ENCODE data around the gene TPSAB1. TPM values are rescaled to one million over a fixed set of nuclear protein-coding genes. Genes with fewer than 3 reads are reported as not detected.

TPSAB1 gene
- total and polyA plus RNA-seq, 4 donors, result 0.23 to 10.8 (median 1.2) TPM

GRCh38 chr16:1218061-1218929 is 22.2 kb upstream of the TPSAB1 start:
- no peaks in the 10 kb centered on the region for H3K4me1 ChIP-seq (ENCODE audit: control insufficient read depth in 4 of 4, insufficient read depth in 4 of 4, low read length in 3 of 4)
- no peaks in the 10 kb centered on the region for H3K27me3 ChIP-seq (ENCODE audit: control insufficient read depth in 4 of 4, insufficient read depth in 4 of 4, low read length in 3 of 4)
- TF ChIP-seq YY1 (IDR thresholded peaks at IDR 0.05), result no peak
- TF ChIP-seq EGR1 (IDR thresholded peaks at IDR 0.05; ENCODE audit: low read depth in 2 of 2), result no peak
- TF ChIP-seq FOXA2 (IDR thresholded peaks at IDR 0.05), result no peak
- TF ChIP-seq MAX (IDR thresholded peaks at IDR 0.05), result no peak
- no peak for TF ChIP-seq JUND (IDR thresholded peaks at IDR 0.05)
- TF ChIP-seq NR2F2 (IDR thresholded peaks at IDR 0.05), result no peak
- no peak for TF ChIP-seq GABPA (IDR thresholded peaks at IDR 0.05 in 1 of 2, conservative IDR thresholded peaks at IDR 0.05 in 1 of 2)
- no peak for TF ChIP-seq HNF4G (IDR thresholded peaks at IDR 0.05)
- TF ChIP-seq RXRA (IDR thresholded peaks at IDR 0.05), result no peak
- no peak for TF ChIP-seq REST (IDR thresholded peaks at IDR 0.05)
- no peak for TF ChIP-seq ZBTB33 (IDR thresholded peaks at IDR 0.05)
- no peak for TF ChIP-seq ATF3 (IDR thresholded peaks at IDR 0.05)
- no peak for TF ChIP-seq RAD21 (IDR thresholded peaks at IDR 0.05)
- no peak overlapping the region for H3K4me3 ChIP-seq (ENCODE audit: low read depth in 1 of 3, low read length in 3 of 3)
- no peak for DNase-seq (ENCODE audit: low spot score)
- H3K36me3 ChIP-seq (ENCODE audit: control insufficient read depth in 4 of 4, insufficient read depth in 3 of 4, low read depth in 1 of 4, low read length in 3 of 4), result peaks cover 0 to 59% (median 14%) of the 10 kb centered on the region in 4 donors
- no peak overlapping the region for H3K27ac ChIP-seq (ENCODE audit: low read depth in 1 of 2, low read length in 2 of 2)
- H3K9me3 ChIP-seq (ENCODE audit: control insufficient read depth in 4 of 4, low read length in 3 of 4), result no peaks in the 10 kb centered on the region
- 92% methylated on average over 49 of the region's 49 CpGs for WGBS
- no peak overlapping the region for H3K9ac ChIP-seq (ENCODE audit: low read depth in 1 of 2, low read length in 2 of 2)

GRCh38 chr16:1218930-1219611 is 21.4 kb upstream of the TPSAB1 start:
- 91% methylated on average over 24 of the region's 24 CpGs for WGBS
- Histone ChIP-seq H3K9me3 (ENCODE audit: control insufficient read depth in 4 of 4, low read length in 3 of 4) (no peaks in the 10 kb centered on the region), H3K9ac (ENCODE audit: low read depth in 1 of 2, low read length in 2 of 2) (no peak overlapping the region), H3K27me3 (ENCODE audit: control insufficient read depth in 4 of 4, insufficient read depth in 4 of 4, low read length in 3 of 4) (no peaks in the 10 kb centered on the region), H3K36me3 (ENCODE audit: control insufficient read depth in 4 of 4, insufficient read depth in 3 of 4, low read depth in 1 of 4, low read length in 3 of 4) (peaks cover 0 to 54% (median 12%) of the 10 kb centered on the region in 4 donors), H3K4me1 (ENCODE audit: control insufficient read depth in 4 of 4, insufficient read depth in 4 of 4, low read length in 3 of 4) (no peaks in the 10 kb centered on the region), H3K4me3 (ENCODE audit: low read depth in 1 of 3, low read length in 3 of 3) (no peak overlapping the region), H3K27ac (ENCODE audit: low read depth in 1 of 2, low read length in 2 of 2) (no peak overlapping the region)
- no peak for DNase-seq (ENCODE audit: low spot score)
- no peak for TF ChIP-seq SP1 (IDR thresholded peaks at IDR 0.05)
- no peak for TF ChIP-seq REST (IDR thresholded peaks at IDR 0.05)
- no peak for TF ChIP-seq RAD21 (IDR thresholded peaks at IDR 0.05)
- no peak for TF ChIP-seq EGR1 (IDR thresholded peaks at IDR 0.05; ENCODE audit: low read depth in 2 of 2)
- TF ChIP-seq HNF4G (IDR thresholded peaks at IDR 0.05), result no peak
- no peak for TF ChIP-seq RXRA (IDR thresholded peaks at IDR 0.05)
- no peak for TF ChIP-seq MAX (IDR thresholded peaks at IDR 0.05)
- TF ChIP-seq ATF3 (IDR thresholded peaks at IDR 0.05), result no peak
- TF ChIP-seq JUND (IDR thresholded peaks at IDR 0.05), result no peak
- no peak for TF ChIP-seq NR2F2 (IDR thresholded peaks at IDR 0.05)
- no peak for TF ChIP-seq FOXA2 (IDR thresholded peaks at IDR 0.05)
- no peak for TF ChIP-seq HNF4A (conservative IDR thresholded peaks at IDR 0.05)
- no peak for TF ChIP-seq TAF1 (conservative IDR thresholded peaks at IDR 0.05)
